ENCODE results near the gene TMEM156. TPM values are rescaled to one million over a fixed set of nuclear protein-coding genes. Genes with fewer than 3 reads are reported as not detected.

The TMEM156 gene
- polyA plus RNA-seq, 1 donor (not counting 4 experiments of a cell fraction or from before 2014, with no cell fraction given) = 0.68 TPM

DNA sequence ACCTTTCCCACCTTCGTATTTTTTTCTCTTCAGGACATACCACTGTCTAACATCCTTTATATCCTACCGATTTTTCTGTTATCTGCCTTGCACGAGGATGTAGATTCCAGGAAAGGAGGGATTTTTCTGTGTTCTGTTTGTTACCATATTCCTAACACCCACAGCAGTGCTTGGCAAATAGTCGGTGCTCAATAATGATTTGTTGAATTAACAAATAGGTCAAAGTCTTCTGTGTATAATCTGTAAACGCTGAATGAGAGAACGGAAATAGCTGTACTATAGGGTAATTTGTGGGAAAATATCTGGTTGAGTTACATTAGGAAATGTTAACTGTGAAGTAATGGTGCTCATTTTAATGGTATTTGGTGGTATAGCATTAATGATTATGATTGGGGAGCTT, 81.5 kb downstream of the TMEM156 start:
- no peak overlapping the region for H3K27ac ChIP-seq (ENCODE audit: control insufficient read depth, insufficient read depth, low read length)
- FAIRE-seq (no peak), DNase-seq (ENCODE audit: low read depth, low spot score) (no peak)

DNA sequence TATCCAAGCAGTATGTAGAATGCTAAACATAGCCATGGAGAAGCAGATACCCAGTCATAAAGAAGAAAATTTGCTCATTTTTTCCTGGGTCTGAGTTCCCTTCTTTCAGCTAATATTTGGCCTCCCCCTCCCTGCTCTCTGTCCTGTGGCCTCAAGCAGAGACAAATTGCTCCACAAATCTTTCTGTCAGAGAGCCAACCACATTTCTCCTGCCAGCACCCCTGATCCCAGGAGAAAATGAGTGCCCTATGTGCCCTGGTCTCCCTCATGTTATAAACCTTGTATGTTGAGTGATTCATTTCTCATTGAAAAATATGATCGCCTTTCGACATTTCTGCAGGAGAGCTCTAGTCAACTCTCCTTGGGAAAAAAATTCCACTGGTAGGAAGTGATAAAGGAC, 82.0 kb downstream of the TMEM156 start:
- no peak overlapping the region for H3K4me3 ChIP-seq (ENCODE audit: control insufficient read depth in 2 of 3, extremely low read depth in 1 of 3, insufficient read depth in 2 of 3, low read depth in 1 of 3, low read length in 3 of 3)
- H3K36me3 ChIP-seq (ENCODE audit: control insufficient read depth in 2 of 2, extremely low read depth in 1 of 2, insufficient read depth in 2 of 2, low read length in 2 of 2) = peaks cover 0 to 3% of the 10 kb centered on the region in 2 experiments
- H2AFZ ChIP-seq (ENCODE audit: control insufficient read depth, low read length) = no peak overlapping the region
- H3K4me2 ChIP-seq (ENCODE audit: control insufficient read depth, extremely low read depth, insufficient read depth, low read depth, low read length) = no peak overlapping the region
- H3K9me3 ChIP-seq (ENCODE audit: control insufficient read depth, low read depth, low read length) = no peaks in the 10 kb centered on the region
- H4K20me1 ChIP-seq (ENCODE audit: control insufficient read depth, extremely low read depth, insufficient read depth, low read length) = no peaks in the 10 kb centered on the region
- dilution Hi-C loops (cut with MboI; ENCODE audit: extremely low pct_ligation_motif_present, low sequenced_read_pairs) = no loop called here
- H3K27ac ChIP-seq (ENCODE audit: control insufficient read depth, insufficient read depth, low read length) = no peak overlapping the region
- peaks cover 14% of the 10 kb centered on the region for H3K4me1 ChIP-seq (ENCODE audit: control insufficient read depth, extremely low read depth, insufficient read depth, low read length)
- FAIRE-seq = no peak
- H3K27me3 ChIP-seq (ENCODE audit: control insufficient read depth, extremely low read depth, insufficient read depth, low read length) = no peaks in the 10 kb centered on the region
- H3K9me1 ChIP-seq (ENCODE audit: control insufficient read depth, extremely low read depth, insufficient read depth, low read length) = peaks cover 2% of the 10 kb centered on the region
- no peak for DNase-seq (ENCODE audit: low read depth, low spot score)
- no peak overlapping the region for H3K9ac ChIP-seq (ENCODE audit: control insufficient read depth, extremely low read depth, insufficient read depth, low read length)
- TF ChIP-seq, protein P1, sequence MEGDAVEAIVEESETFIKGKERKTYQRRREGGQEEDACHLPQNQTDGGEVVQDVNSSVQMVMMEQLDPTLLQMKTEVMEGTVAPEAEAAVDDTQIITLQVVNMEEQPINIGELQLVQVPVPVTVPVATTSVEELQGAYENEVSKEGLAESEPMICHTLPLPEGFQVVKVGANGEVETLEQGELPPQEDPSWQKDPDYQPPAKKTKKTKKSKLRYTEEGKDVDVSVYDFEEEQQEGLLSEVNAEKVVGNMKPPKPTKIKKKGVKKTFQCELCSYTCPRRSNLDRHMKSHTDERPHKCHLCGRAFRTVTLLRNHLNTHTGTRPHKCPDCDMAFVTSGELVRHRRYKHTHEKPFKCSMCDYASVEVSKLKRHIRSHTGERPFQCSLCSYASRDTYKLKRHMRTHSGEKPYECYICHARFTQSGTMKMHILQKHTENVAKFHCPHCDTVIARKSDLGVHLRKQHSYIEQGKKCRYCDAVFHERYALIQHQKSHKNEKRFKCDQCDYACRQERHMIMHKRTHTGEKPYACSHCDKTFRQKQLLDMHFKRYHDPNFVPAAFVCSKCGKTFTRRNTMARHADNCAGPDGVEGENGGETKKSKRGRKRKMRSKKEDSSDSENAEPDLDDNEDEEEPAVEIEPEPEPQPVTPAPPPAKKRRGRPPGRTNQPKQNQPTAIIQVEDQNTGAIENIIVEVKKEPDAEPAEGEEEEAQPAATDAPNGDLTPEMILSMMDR (optimal IDR thresholded peaks at IDR 0.05 in 1 of 3, IDR thresholded peaks at IDR 0.05 in 1 of 3, conservative IDR thresholded peaks at IDR 0.05 in 1 of 3; ENCODE audit: extremely low read depth in 1 of 3, insufficient read depth in 2 of 3, low read length in 3 of 3) = no peak
- TF ChIP-seq EZH2 (IDR thresholded peaks at IDR 0.05; ENCODE audit: low read length) = no peak
- H3K79me2 ChIP-seq (ENCODE audit: control insufficient read depth, insufficient read depth, low read length) = no peaks in the 10 kb centered on the region

More for the DNA sequence above, 81.5 kb downstream of the TMEM156 start:
- dilution Hi-C loops (cut with MboI; ENCODE audit: extremely low pct_ligation_motif_present, low sequenced_read_pairs) = no loop called here
- no peaks in the 10 kb centered on the region for H3K27me3 ChIP-seq (ENCODE audit: control insufficient read depth, extremely low read depth, insufficient read depth, low read length)
- no peak overlapping the region for H3K4me2 ChIP-seq (ENCODE audit: control insufficient read depth, extremely low read depth, insufficient read depth, low read depth, low read length)
- H2AFZ ChIP-seq (ENCODE audit: control insufficient read depth, low read length) = no peak overlapping the region
- H3K9me3 ChIP-seq (ENCODE audit: control insufficient read depth, low read depth, low read length) = no peaks in the 10 kb centered on the region
- H4K20me1 ChIP-seq (ENCODE audit: control insufficient read depth, extremely low read depth, insufficient read depth, low read length) = no peaks in the 10 kb centered on the region
- H3K4me3 ChIP-seq (ENCODE audit: control insufficient read depth in 2 of 3, extremely low read depth in 1 of 3, insufficient read depth in 2 of 3, low read depth in 1 of 3, low read length in 3 of 3) = no peak overlapping the region
- H3K79me2 ChIP-seq (ENCODE audit: control insufficient read depth, insufficient read depth, low read length) = no peaks in the 10 kb centered on the region
- no peaks in the 10 kb centered on the region for H3K36me3 ChIP-seq (ENCODE audit: control insufficient read depth in 2 of 2, extremely low read depth in 1 of 2, insufficient read depth in 2 of 2, low read length in 2 of 2)
- H3K4me1 ChIP-seq (ENCODE audit: control insufficient read depth, extremely low read depth, insufficient read depth, low read length) = peaks cover 14% of the 10 kb centered on the region
- peaks cover 2% of the 10 kb centered on the region for H3K9me1 ChIP-seq (ENCODE audit: control insufficient read depth, extremely low read depth, insufficient read depth, low read length)
- H3K9ac ChIP-seq (ENCODE audit: control insufficient read depth, extremely low read depth, insufficient read depth, low read length) = no peak overlapping the region
- TF ChIP-seq EZH2 (IDR thresholded peaks at IDR 0.05; ENCODE audit: low read length) = no peak
- TF ChIP-seq, protein P1 (optimal IDR thresholded peaks at IDR 0.05 in 1 of 3, IDR thresholded peaks at IDR 0.05 in 1 of 3, conservative IDR thresholded peaks at IDR 0.05 in 1 of 3; ENCODE audit: extremely low read depth in 1 of 3, insufficient read depth in 2 of 3, low read length in 3 of 3) = no peak

Measured in keratinocyte (primary cell).